ACC112 (cell line): Measurements from ENCODE around the gene COL23A1.

Source experiments
- H2AFZ ChIP-seq: fragments of 200-600 bp; sonication (generic); one replicate; pipeline ENCODE4 v1.6.0; 2017; ENCODE audit warnings: antibody characterized with exemption, low read length; ENCODE audit not compliant: unreplicated experiment
- H3K27ac ChIP-seq: fragments of 200-600 bp; sonication (generic); 2 replicates; pipeline ENCODE4 v1.5.1; 2014; ENCODE audit warnings: low read depth, mild to moderate bottlenecking, antibody characterized with exemption, low read length, moderate library complexity
- H3K27me3 ChIP-seq: fragments of 200-600 bp; sonication (generic); 2 replicates; pipeline ENCODE4 v1.6.1; 2014; ENCODE audit warnings: mild to moderate bottlenecking, antibody characterized with exemption, low read length, moderate library complexity, mixed read lengths; ENCODE audit not compliant: insufficient read depth
- H3K36me3 ChIP-seq: fragments of 200-600 bp; sonication (generic); 2 replicates; pipeline ENCODE4 v1.6.1; 2016; ENCODE audit warnings: mild to moderate bottlenecking, antibody characterized with exemption, low read length, moderate library complexity, mixed read lengths; ENCODE audit not compliant: insufficient read depth
- H3K4me1 ChIP-seq: fragments of 200-600 bp; sonication (generic); one replicate; pipeline ENCODE4 v1.6.1; 2016; ENCODE audit warnings: low read length, mixed read lengths; ENCODE audit not compliant: insufficient read depth, unreplicated experiment, control insufficient read depth
- H3K4me3 ChIP-seq: fragments of 200-600 bp; sonication (generic); 2 replicates; pipeline ENCODE4 v1.5.1; 2014; ENCODE audit warnings: mild to moderate bottlenecking, low read depth, low read length
- H3K79me2 ChIP-seq: fragments of 200-600 bp; sonication (generic); one replicate; pipeline ENCODE4 v1.6.0; 2016; ENCODE audit warnings: low read length; ENCODE audit not compliant: control insufficient read depth, unreplicated experiment, insufficient read depth

Gene COL23A1

GRCh38 chr5:178389796-178390195 lies 200.4 kb downstream of the COL23A1 start:
- Histone ChIP-seq H3K27me3 (peaks cover 55% of the 10 kb centered on the region), H3K79me2 (no peaks in the 10 kb centered on the region), H3K4me3 (no peak overlapping the region), H2AFZ (no peak overlapping the region), H3K36me3 (no peaks in the 10 kb centered on the region), H3K27ac (no peak overlapping the region), H3K4me1 (no peaks in the 10 kb centered on the region)

GRCh38 chr5:178389026-178389729 lies 201.0 kb downstream of the COL23A1 start:
- H2AFZ ChIP-seq, result no peak overlapping the region
- no peaks in the 10 kb centered on the region for H3K79me2 ChIP-seq
- no peaks in the 10 kb centered on the region for H3K4me1 ChIP-seq
- H3K36me3 ChIP-seq, result no peaks in the 10 kb centered on the region
- peaks cover 56% of the 10 kb centered on the region for H3K27me3 ChIP-seq
- no peak overlapping the region for H3K4me3 ChIP-seq
- H3K27ac ChIP-seq, result no peak overlapping the region

- Histone ChIP-seq H2AFZ (no peak overlapping the region), H3K4me1 (no peaks in the 10 kb centered on the region), H3K27me3 (peaks cover 56% of the 10 kb centered on the region), H3K79me2 (no peaks in the 10 kb centered on the region), H3K27ac (no peak overlapping the region), H3K4me3 (no peak overlapping the region), H3K36me3 (no peaks in the 10 kb centered on the region)
These were observed 201.7 kb downstream of the COL23A1 start for GRCh38 chr5:178388386-178389025.

- no peaks in the 10 kb centered on the region for H3K79me2 ChIP-seq
- no peaks in the 10 kb centered on the region for H3K36me3 ChIP-seq
- no peaks in the 10 kb centered on the region for H3K4me1 ChIP-seq
- H3K27me3 ChIP-seq, result peaks cover 52% of the 10 kb centered on the region
- no peak overlapping the region for H2AFZ ChIP-seq
- H3K27ac ChIP-seq, result no peak overlapping the region
- H3K4me3 ChIP-seq, result no peak overlapping the region
These were observed 202.4 kb downstream of the COL23A1 start for GRCh38 chr5:178387856-178388190.

GRCh38 chr5:178387061-178387855 lies 202.9 kb downstream of the COL23A1 start:
- peaks cover 51% of the 10 kb centered on the region for H3K27me3 ChIP-seq
- H3K79me2 ChIP-seq, result no peaks in the 10 kb centered on the region
- no peak overlapping the region for H3K27ac ChIP-seq
- no peak overlapping the region for H3K4me3 ChIP-seq
- H2AFZ ChIP-seq, result no peak overlapping the region
- no peaks in the 10 kb centered on the region for H3K4me1 ChIP-seq
- no peaks in the 10 kb centered on the region for H3K36me3 ChIP-seq

GRCh38 chr5:178386336-178386931 lies 203.8 kb downstream of the COL23A1 start:
- H3K79me2 ChIP-seq, result no peaks in the 10 kb centered on the region
- no peak overlapping the region for H3K4me3 ChIP-seq
- H3K4me1 ChIP-seq, result no peaks in the 10 kb centered on the region
- H3K36me3 ChIP-seq, result no peaks in the 10 kb centered on the region
- H2AFZ ChIP-seq, result no peak overlapping the region
- peaks cover 51% of the 10 kb centered on the region for H3K27me3 ChIP-seq
- no peak overlapping the region for H3K27ac ChIP-seq

- Histone ChIP-seq H2AFZ (no peak overlapping the region), H3K4me1 (no peaks in the 10 kb centered on the region)
These were observed 204.7 kb downstream of the COL23A1 start for GRCh38 chr5:178385496-178385890.

GRCh38 chr5:178384816-178385495 lies 205.2 kb downstream of the COL23A1 start:
- Histone ChIP-seq H2AFZ (no peak overlapping the region), H3K27ac (no peak overlapping the region), H3K36me3 (no peaks in the 10 kb centered on the region), H3K4me1 (no peaks in the 10 kb centered on the region), H3K27me3 (peaks cover 40% of the 10 kb centered on the region), H3K79me2 (no peaks in the 10 kb centered on the region), H3K4me3 (no peak overlapping the region)

More at GRCh38 chr5:178385496-178385890, 204.7 kb downstream of the COL23A1 start:
- Histone ChIP-seq H3K79me2 (no peaks in the 10 kb centered on the region), H3K27ac (no peak overlapping the region), H3K36me3 (no peaks in the 10 kb centered on the region), H3K27me3 (peaks cover 45% of the 10 kb centered on the region), H3K4me3 (no peak overlapping the region)

- peaks cover 33% of the 10 kb centered on the region for H3K27me3 ChIP-seq
- no peak overlapping the region for H2AFZ ChIP-seq
- H3K36me3 ChIP-seq, result no peaks in the 10 kb centered on the region
These were observed 206.0 kb downstream of the COL23A1 start for GRCh38 chr5:178383919-178384815.

More at GRCh38 chr5:178383919-178384815, 206.0 kb downstream of the COL23A1 start:
- Histone ChIP-seq H3K4me1 (no peaks in the 10 kb centered on the region), H3K4me3 (no peak overlapping the region), H3K79me2 (no peaks in the 10 kb centered on the region), H3K27ac (no peak overlapping the region)
